NCI-H146 (cell line): ENCODE data around the gene THADA.

ENCODE experiments used
- DNase-seq: peaks from one replicate; lab custom pipeline; 2025; lab: John Stamatoyannopoulos, UW

The THADA gene

DNA sequence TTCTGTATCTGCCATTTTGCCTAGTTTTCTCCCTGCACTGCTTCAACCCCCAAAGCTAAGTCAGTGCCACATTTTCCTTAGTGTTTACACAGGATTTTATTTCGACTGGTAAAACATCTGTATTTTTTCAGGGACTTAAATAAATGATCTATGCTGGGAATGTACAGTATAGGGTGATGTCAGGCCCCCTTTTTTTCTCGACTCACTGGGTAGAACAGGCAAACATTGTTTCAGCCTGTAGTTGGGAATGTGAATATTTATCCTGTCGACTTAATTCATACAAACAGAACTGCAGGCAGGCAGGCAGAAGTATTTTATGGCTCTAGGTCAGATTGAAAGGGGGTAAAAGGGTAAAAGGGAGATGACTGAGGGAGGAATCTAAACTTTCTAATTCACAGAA is 245.9 kb downstream of the THADA start:
- no peak for DNase-seq

- no peak for DNase-seq
Observed at GRCh38 chr2:43348908-43349661, 246.8 kb downstream of the THADA start.

- no peak for DNase-seq
Observed at GRCh38 chr2:43347746-43348145, 248.1 kb downstream of the THADA start.

- no peak for DNase-seq
Observed at GRCh38 chr2:43346602-43347567, 249.0 kb downstream of the THADA start.

GRCh38 chr2:43345872-43346271 is 250.0 kb downstream of the THADA start:
- DNase-seq: no peak

GRCh38 chr2:43345391-43345813 is 250.4 kb downstream of the THADA start:
- DNase-seq: peak; percentile 9

DNA sequence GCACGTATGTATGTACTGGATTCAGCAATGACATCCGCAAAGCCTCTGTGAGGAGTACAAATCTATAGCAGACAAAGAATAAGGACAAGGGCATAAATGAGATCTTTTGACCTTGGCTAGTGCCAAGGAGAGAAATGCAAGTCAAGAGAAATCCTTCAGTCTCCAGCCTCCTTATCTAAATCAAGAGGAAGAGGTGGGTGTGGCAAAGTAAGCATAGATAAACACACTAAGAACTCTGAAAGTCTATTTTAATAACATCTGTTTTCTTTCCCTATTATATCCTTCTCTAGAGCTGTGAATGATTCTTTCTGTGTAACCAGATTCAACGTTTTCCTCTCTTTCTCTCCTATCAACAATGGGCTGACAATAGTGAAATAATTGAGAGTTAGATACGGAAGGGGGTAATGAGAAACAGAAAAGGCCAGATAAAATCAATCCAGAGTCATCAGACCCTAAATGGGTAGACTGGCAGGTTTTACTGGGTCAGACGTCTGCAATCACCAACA is 250.9 kb downstream of the THADA start:
- DNase-seq: no peak

DNA sequence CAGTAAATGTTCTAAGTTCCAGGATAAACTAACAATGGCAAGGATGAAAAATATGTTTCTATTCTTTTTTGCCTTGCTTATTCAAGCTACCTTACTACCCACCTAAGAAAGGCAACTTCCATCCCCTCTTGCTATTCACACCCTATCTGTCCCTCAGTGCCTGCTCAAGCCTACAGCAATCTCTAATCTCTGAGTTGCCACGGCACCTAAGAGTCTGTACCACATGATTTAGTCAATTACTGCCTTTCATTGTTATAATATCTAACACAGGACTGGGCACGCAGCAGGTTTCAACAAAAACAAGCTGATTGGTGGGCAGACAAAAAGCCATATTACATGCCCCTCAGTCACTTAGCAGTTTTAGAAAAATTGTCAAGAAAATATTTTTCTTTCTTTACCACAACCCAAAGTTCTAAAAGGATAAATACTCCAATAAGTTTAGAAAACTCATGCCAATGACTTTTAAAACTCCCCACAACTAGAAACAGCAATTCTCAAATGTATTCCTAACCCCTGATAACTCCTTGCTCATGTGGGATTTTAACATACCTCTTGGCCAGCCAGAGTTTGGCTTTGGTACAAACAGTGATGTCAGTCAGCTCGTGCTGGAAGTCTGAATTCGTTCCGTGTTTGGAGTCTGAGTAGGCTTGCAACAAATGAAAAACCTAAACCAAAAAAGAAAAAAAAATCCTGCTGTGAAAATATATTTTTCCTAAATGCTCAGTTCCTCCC is 252.1 kb downstream of the THADA start:
- DNase-seq: no peak

GRCh38 chr2:43341959-43342757 is 253.7 kb downstream of the THADA start:
- DNase-seq: no peak

- no peak for DNase-seq
Observed at GRCh38 chr2:43340945-43341356, 254.9 kb downstream of the THADA start.

DNA sequence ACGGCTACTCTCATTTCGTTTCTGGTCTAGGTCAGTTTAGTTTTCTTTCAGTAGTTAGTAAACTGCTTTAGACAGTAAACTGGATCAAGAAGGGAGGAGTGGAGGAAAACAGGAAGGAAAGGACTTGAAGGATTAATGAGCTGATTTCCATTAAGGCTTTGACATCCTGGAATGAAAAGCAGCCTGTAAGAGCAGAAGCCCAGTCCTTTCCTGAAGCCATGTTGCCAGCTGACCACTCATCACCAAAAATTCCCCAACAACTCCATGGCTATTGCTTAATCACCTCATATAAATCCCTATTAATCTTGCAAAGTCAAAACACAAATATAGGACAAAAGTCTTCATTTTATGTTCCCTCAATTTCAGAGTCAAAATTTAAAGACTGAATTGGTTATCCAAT is 255.8 kb downstream of the THADA start:
- DNase-seq: no peak

DNA sequence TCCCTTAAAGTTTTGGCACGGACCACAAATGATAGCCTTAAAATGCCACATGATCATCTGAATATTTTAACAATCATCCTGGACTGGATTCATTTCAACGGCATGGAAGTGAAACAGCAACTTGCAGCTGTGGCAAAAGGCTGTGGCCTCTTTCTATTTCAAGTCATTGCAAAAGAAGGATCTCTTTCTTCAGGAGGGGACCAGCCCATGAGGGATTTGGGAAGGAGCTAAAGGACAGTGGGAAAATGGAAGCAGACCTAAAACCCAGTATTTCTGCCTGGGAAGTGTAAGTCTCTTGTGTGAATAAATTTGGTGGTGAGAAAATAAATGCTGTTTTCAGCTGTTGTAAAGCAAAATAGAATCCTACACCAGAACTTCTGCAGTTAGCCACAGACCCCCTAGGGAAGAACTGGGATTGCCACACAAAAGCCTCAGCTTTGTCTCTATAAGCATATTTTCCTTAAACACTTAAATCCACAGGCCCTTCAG is 262.1 kb downstream of the THADA start:
- DNase-seq: no peak

GRCh38 chr2:43333101-43333655 is 262.7 kb downstream of the THADA start:
- DNase-seq: no peak

- no peak for DNase-seq
Observed at GRCh38 chr2:43332653-43333052, 263.2 kb downstream of the THADA start.

GRCh38 chr2:43331422-43331821 is 264.4 kb downstream of the THADA start:
- DNase-seq: no peak

DNA sequence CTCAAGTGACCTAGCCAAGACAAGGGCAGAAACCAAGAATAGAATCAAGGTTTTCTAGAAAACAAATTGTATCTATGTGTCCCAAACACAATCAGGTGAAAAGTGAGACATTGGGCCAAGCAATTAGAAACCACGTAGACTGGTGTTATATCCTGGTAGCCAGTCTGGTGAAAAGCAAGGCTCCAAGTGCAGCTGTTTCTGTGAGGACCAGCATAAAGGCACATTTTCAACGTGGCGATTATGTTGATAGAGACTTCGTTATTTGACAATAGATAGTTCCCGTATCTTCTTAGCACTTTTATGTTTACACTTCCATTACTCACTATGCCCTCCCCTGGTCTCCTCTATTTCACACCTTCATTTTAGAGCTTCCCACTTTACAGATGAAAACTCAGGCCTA is 266.2 kb downstream of the THADA start:
- DNase-seq: no peak

GRCh38 chr2:43328832-43329231 is 267.0 kb downstream of the THADA start:
- DNase-seq: no peak

GRCh38 chr2:43328133-43328532 is 267.7 kb downstream of the THADA start:
- DNase-seq: no peak

DNA sequence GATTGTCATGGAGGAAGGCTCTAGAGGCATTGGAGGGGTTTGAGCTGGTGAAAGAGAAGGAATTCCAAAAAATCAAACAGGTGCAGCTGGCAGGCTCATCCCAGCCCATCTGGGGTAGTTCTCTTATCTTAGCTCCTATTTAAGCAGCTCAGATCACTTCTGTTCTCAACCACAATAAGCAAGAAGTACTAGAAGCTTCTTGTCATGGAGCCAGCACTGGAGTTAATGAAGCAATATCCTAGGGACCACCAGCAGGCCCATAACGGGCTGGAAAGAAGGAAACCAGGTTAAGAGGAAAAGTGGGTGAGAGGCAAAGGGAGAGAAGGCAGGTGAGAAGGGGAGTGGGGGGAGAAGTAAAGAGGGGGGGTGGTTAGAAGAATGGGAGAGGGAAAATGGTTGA is 268.7 kb downstream of the THADA start:
- no peak for DNase-seq

GRCh38 chr2:43326101-43326825 is 269.6 kb downstream of the THADA start:
- DNase-seq: no peak
